Measurements from ENCODE around the gene DPM2.

Gene DPM2

DNA sequence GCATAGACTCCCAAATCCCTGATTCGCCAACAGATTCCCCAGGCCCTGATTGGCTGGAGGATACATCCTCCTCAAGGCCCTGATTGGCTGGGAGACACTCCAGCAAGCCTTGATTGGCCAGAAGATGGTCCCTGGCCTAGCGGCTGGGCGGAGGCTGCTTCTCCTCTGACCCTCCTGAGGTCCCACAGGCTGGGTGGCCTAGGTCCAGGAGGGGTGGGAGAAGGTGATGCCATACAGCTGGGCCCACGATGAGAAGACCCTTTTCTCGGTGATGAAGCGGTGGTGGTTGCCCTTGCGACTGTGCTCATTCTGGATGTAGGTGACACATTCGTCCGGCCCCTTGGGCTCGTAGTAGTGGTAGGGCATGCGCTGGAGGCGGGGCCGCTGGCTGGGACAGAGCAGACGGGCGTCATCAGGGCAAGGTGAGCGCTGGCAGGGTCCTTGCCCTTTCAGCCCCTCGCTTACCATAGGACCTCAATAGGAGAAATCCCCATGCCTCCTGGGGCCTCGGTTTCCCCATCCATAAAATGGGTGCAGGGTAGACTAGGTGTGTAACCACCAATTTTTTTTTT lies 51.2 kb downstream of the DPM2 start:
- H4K20me1 ChIP-seq (ENCODE audit: insufficient read depth, low read length) = no peaks in the 10 kb centered on the region
- no peak for DNase-seq
- H3K4me2 ChIP-seq (ENCODE audit: insufficient read depth, low read length) = no peak overlapping the region
- no peak for ATAC-seq (ENCODE audit: insufficient read depth, low read depth)
- H3K27ac ChIP-seq (ENCODE audit: low read length) = no peak overlapping the region
- no peak overlapping the region for H3K9ac ChIP-seq (ENCODE audit: low read depth, low read length)
- H2AFZ ChIP-seq (ENCODE audit: low read depth, low read length) = no peak overlapping the region
- H3K9me3 ChIP-seq (ENCODE audit: insufficient read depth, low read length, severe bottlenecking) = no peaks in the 10 kb centered on the region
- H3K4me1 ChIP-seq (ENCODE audit: insufficient read depth, low read length) = no peaks in the 10 kb centered on the region
- H3K27me3 ChIP-seq (ENCODE audit: insufficient read depth, low read length, poor library complexity) = no peaks in the 10 kb centered on the region
- no peak overlapping the region for H3K4me3 ChIP-seq (ENCODE audit: low read depth in 1 of 2, low read length in 2 of 2)
- H3K36me3 ChIP-seq (ENCODE audit: insufficient read depth, low read length) = peaks cover 25% of the 10 kb centered on the region
- H3K79me2 ChIP-seq (ENCODE audit: insufficient read depth, low read length) = no peaks in the 10 kb centered on the region
- TF ChIP-seq, protein P1, sequence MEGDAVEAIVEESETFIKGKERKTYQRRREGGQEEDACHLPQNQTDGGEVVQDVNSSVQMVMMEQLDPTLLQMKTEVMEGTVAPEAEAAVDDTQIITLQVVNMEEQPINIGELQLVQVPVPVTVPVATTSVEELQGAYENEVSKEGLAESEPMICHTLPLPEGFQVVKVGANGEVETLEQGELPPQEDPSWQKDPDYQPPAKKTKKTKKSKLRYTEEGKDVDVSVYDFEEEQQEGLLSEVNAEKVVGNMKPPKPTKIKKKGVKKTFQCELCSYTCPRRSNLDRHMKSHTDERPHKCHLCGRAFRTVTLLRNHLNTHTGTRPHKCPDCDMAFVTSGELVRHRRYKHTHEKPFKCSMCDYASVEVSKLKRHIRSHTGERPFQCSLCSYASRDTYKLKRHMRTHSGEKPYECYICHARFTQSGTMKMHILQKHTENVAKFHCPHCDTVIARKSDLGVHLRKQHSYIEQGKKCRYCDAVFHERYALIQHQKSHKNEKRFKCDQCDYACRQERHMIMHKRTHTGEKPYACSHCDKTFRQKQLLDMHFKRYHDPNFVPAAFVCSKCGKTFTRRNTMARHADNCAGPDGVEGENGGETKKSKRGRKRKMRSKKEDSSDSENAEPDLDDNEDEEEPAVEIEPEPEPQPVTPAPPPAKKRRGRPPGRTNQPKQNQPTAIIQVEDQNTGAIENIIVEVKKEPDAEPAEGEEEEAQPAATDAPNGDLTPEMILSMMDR (IDR thresholded peaks at IDR 0.05; ENCODE audit: borderline replicate concordance, extremely low read depth, low read length, poor library complexity, severe bottlenecking) = no peak
- no peak for TF ChIP-seq EZH2 (IDR thresholded peaks at IDR 0.05; ENCODE audit: borderline replicate concordance, low read depth, low read length, severe bottlenecking)

DNA sequence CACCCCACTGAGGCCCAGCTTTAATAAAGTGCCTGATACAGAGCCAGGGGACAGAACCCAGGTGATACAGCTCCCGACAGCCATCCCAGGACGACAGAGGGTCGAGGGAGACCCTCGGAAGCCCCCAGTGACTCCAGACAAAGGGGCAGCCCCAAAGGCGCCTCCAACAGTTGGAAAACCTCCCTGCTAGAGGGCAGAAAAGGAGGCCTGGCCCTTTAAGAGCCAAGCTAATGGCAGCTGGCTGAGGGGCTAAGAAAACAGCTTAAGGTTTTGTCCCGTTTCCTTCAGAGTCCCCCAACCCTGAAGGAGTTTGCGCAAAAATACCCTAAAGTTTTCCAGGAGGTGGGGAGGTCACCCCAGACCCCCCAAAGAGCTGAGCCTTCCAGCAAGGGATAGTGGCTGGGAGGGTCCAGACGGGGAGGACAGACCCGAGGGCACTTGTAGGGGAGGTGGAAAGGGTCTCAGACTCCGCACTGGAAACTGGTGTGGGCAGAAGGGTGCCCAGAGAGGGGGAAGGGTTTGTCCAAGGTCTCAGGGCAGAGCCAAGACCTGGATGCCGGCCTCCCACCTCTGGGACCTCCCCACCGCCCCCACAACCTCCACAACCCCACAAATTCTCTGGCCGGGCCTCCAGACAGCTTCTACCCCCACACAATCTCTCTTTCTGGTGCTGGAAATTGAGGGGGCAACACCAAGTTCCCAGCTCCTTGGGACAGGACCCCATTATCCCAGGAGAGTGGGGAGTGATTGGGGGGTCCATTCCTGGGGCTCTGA lies 52.0 kb downstream of the DPM2 start:
- Histone ChIP-seq H3K27ac (ENCODE audit: low read length) (no peak overlapping the region), H3K79me2 (ENCODE audit: insufficient read depth, low read length) (no peaks in the 10 kb centered on the region), H3K9me3 (ENCODE audit: insufficient read depth, low read length, severe bottlenecking) (no peaks in the 10 kb centered on the region), H4K20me1 (ENCODE audit: insufficient read depth, low read length) (no peaks in the 10 kb centered on the region), H3K27me3 (ENCODE audit: insufficient read depth, low read length, poor library complexity) (no peaks in the 10 kb centered on the region), H3K4me1 (ENCODE audit: insufficient read depth, low read length) (no peaks in the 10 kb centered on the region), H3K9ac (ENCODE audit: low read depth, low read length) (no peak overlapping the region), H3K36me3 (ENCODE audit: insufficient read depth, low read length) (peaks cover 18% of the 10 kb centered on the region), H2AFZ (ENCODE audit: low read depth, low read length) (no peak overlapping the region), H3K4me3 (ENCODE audit: low read depth in 1 of 2, low read length in 2 of 2) (no peak overlapping the region), H3K4me2 (ENCODE audit: insufficient read depth, low read length) (no peak overlapping the region)
- no peak for ATAC-seq (ENCODE audit: insufficient read depth, low read depth)
- TF ChIP-seq, protein P1 (IDR thresholded peaks at IDR 0.05; ENCODE audit: borderline replicate concordance, extremely low read depth, low read length, poor library complexity, severe bottlenecking) = no peak
- TF ChIP-seq EZH2 (IDR thresholded peaks at IDR 0.05; ENCODE audit: borderline replicate concordance, low read depth, low read length, severe bottlenecking) = no peak
- no peak for DNase-seq

All from DND-41 (cell line).